ENCODE measurements around the gene RNLS.

RNLS gene

GRCh38 chr10:88315755-88316154 lies 267.4 kb downstream of the RNLS start (continued):
- TF ChIP-seq PATZ1 (CRISPR knock-in tag; IDR thresholded peaks at IDR 0.05; ENCODE audit: borderline replicate concordance) = no peak

- no peak for TF ChIP-seq CSRNP3 (CRISPR knock-in tag; IDR thresholded peaks at IDR 0.05)
- TF ChIP-seq CREB5 (CRISPR knock-in tag; IDR thresholded peaks at IDR 0.05; ENCODE audit: low read depth) = no peak
- TF ChIP-seq PATZ1 (CRISPR knock-in tag; IDR thresholded peaks at IDR 0.05; ENCODE audit: borderline replicate concordance) = no peak
- no peak for TF ChIP-seq ZC3H10 (CRISPR knock-in tag; IDR thresholded peaks at IDR 0.05)
- no peak for ATAC-seq
Observed at GRCh38 chr10:88314362-88314761, 268.8 kb downstream of the RNLS start.

- TF ChIP-seq PATZ1 (CRISPR knock-in tag; IDR thresholded peaks at IDR 0.05; ENCODE audit: borderline replicate concordance) = no peak
- no peak for TF ChIP-seq ESRRG (CRISPR knock-in tag; IDR thresholded peaks at IDR 0.05)
- TF ChIP-seq GLIS3 (CRISPR knock-in tag; IDR thresholded peaks at IDR 0.05) = no peak
- TF ChIP-seq SNAI2 (CRISPR knock-in tag; IDR thresholded peaks at IDR 0.05) = no peak
- no peak for TF ChIP-seq ZFP30 (CRISPR knock-in tag; IDR thresholded peaks at IDR 0.05)
- TF ChIP-seq ZNF70 (CRISPR knock-in tag; IDR thresholded peaks at IDR 0.05) = no peak
- TF ChIP-seq TCF4 (CRISPR knock-in tag; IDR thresholded peaks at IDR 0.05; ENCODE audit: borderline replicate concordance) = no peak
- no peak for TF ChIP-seq ARNTL (CRISPR knock-in tag; IDR thresholded peaks at IDR 0.05; ENCODE audit: borderline replicate concordance, low read depth)
- no peak for TF ChIP-seq ZC3H10 (CRISPR knock-in tag; IDR thresholded peaks at IDR 0.05)
- TF ChIP-seq PPARA (CRISPR knock-in tag; IDR thresholded peaks at IDR 0.05; ENCODE audit: borderline replicate concordance) = no peak
- TF ChIP-seq CREB5 (CRISPR knock-in tag; IDR thresholded peaks at IDR 0.05; ENCODE audit: low read depth) = no peak
- TF ChIP-seq CSRNP3 (CRISPR knock-in tag; IDR thresholded peaks at IDR 0.05) = no peak
- no peak for TF ChIP-seq ZNF565 (CRISPR knock-in tag; conservative IDR thresholded peaks at IDR 0.05; ENCODE audit: low read depth)
- TF ChIP-seq OSR1 (CRISPR knock-in tag; IDR thresholded peaks at IDR 0.05) = no peak
- ATAC-seq = no peak
Observed at GRCh38 chr10:88313878-88314277, 269.2 kb downstream of the RNLS start.

- ATAC-seq = no peak
- TF ChIP-seq TOX (CRISPR knock-in tag; IDR thresholded peaks at IDR 0.05; ENCODE audit: borderline replicate concordance) (no peak), GLIS3 (CRISPR knock-in tag; IDR thresholded peaks at IDR 0.05) (no peak), TSHZ2 (CRISPR knock-in tag; IDR thresholded peaks at IDR 0.05) (no peak), ZNF565 (CRISPR knock-in tag; conservative IDR thresholded peaks at IDR 0.05; ENCODE audit: low read depth) (no peak), ZFP3 (CRISPR knock-in tag; IDR thresholded peaks at IDR 0.05) (no peak), POU6F1 (CRISPR knock-in tag; IDR thresholded peaks at IDR 0.05; ENCODE audit: borderline replicate concordance, low read depth) (no peak), ZNF70 (CRISPR knock-in tag; IDR thresholded peaks at IDR 0.05) (no peak), ARNTL (CRISPR knock-in tag; IDR thresholded peaks at IDR 0.05; ENCODE audit: borderline replicate concordance, low read depth) (no peak), OSR1 (CRISPR knock-in tag; IDR thresholded peaks at IDR 0.05) (no peak), BACH2 (CRISPR knock-in tag; IDR thresholded peaks at IDR 0.05; ENCODE audit: borderline replicate concordance) (no peak)
Observed at GRCh38 chr10:88312855-88313254, 270.3 kb downstream of the RNLS start.

Measured in SK-N-SH treated with all-trans-retinoic acid at 6 μM for 48 hours (cell line).